ENCODE results near the gene HHAT. TPM values are rescaled to one million over a fixed set of nuclear protein-coding genes. Genes with fewer than 3 reads are reported as not detected.
"Not testable (repeated sequence)": the region's sequence is repeated elsewhere in the genome, so short reads cannot be mapped to it uniquely, and the experiment has no call there.

The HHAT gene
- polyA plus RNA-seq, 3 donors, result 13.8 to 16.3 (median 15.2) TPM

DNA sequence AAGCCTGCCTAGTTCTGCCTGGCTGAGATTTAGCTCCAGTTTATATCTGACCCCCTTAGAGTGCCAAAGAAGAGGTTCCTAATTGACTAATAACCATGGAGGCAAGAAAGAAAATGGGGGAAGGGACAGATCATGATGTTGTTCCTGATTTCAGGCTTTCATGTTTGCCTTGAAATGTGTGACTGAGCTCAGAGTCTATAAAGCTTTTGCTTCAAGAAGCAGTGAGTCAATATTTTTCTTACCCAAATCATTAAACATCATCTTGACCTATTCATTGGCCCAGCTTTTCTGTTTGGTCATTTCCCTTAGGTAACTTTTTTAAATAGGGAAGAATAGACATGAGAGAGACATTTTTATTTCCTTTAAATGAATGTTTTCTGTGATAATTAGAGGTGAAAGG is 55.9 kb downstream of the HHAT start:
- DNase-seq (ENCODE audit: low read depth in 3 of 3, low spot score in 2 of 3), result no peak

DNA sequence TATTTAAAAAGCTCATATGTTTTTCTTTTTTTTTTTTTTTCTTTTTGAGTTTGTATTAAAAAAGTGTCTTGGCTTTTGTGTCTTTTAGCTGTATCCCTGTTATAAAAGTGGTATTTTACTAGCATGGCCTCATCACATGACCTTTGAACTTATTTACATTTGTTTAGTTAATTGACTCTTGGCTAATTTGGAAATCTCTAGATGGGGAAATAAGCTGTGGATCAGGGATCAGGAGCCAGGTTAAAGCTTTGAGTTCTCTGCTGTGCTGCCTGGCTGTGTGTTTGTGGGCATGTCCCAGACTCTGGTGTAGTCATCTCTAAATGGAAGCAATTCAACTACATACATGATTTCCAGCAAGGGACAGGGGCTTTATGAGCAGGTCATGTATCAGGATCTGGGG is 56.5 kb downstream of the HHAT start:
- no peak for DNase-seq (ENCODE audit: low read depth in 3 of 3, low spot score in 2 of 3)

DNA sequence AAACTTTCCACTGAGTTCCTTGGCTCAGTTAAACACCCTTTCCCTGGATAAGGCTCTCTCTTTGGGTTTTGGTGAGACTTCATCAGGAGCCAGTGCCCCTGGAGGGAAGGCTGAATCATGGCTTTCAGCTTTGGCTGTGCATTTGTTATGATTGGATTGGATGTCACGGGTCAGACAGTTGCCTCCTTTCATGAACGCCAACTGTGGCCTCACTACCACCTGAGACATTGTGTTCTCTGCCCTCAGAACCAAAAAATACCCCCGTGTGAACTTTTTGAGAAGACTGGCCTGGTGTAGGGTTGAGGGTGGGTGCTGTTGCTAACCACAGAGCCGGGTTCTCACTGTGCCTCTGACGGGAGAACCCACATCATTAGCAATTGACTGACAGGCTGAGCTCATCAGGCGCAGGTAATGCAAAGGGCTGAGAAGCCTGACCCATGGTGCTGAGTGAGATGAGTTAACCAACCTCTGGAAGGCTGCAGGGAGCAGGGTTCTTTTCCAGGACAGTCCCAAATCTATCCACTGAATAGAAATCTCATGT is 65.6 kb downstream of the HHAT start:
- DNase-seq (ENCODE audit: low read depth in 3 of 3, low spot score in 2 of 3), result no peak

DNA sequence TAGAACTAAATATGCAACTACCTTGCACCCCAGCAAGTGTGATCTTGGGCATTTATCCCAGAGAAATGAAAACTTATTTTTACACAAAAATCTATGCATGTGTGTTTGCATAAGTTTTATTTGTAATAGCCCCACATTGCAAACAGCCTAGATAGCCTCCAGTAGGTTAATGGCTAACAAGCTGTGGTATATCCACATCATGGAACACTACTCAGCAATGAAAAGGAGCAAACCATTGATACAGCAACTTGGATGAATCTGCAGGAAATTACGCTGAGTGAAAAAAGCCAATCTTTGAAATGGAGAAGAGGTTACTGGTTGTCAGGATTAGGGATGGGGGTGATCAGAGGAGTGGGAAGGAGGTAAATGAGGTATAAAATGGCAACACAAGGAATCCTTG is 67.8 kb downstream of the HHAT start:
- no peak for DNase-seq (ENCODE audit: low read depth in 3 of 3, low spot score in 2 of 3)

DNA sequence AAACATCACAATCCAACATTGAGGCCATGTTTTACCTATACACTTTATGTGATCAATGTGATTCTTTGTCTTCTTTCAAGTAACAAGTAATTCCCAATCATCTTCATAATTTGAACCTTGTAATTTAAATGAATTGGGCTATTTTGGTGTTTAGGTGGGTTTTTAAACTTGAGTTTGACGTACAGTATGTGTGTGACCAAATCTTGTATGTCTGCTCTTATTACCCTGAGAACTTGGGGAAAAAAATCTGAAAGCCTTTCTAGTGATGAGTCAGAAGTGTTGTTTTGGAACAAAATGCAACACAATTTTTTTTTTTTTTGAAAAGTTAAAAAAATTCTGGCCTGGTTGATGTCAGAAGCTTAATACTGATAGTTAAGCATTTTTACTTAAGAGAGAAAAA is 68.5 kb downstream of the HHAT start:
- DNase-seq (ENCODE audit: low read depth in 3 of 3, low spot score in 2 of 3), result no peak

DNA sequence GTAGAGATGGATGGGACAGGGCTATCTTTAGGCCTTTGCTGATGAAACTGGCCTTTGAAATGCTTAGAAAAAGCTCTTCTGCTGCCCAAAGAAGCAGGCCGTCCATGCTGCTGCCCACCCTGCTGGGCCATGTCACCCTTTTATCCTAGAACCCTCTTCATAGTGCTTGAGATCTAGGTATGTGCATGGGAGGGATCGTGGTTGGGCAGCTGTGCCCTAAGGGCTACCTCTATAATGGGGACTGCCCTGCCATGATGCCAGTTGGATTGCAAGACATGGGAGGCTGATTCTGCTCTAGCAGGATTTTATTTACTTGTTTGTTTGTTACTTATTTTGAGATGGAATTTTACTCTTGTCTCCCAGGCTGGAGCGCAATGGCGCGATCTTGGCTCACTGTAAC is 69.0 kb downstream of the HHAT start:
- no peak for DNase-seq (ENCODE audit: low read depth in 3 of 3, low spot score in 2 of 3)

DNA sequence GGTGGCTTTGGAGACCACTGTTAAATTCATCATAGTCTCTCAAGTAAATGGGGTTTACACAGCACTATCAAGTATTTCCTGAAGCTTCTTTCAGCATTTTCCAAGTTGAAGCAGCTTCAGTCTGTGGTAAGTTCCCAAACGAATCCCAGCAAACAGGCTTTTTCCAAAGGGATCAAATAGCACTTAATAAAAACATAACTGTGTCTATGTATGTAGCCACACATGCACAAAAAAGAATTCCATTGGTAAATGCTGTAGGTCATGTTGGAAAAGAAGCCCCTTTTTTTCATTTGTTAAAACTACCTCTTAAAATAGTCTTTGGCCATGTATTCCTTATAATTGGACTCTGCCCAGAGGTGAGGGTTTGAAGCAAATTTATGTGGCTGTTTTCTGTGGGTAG is 69.8 kb downstream of the HHAT start:
- no peak for DNase-seq (ENCODE audit: low read depth in 3 of 3, low spot score in 2 of 3)

DNA sequence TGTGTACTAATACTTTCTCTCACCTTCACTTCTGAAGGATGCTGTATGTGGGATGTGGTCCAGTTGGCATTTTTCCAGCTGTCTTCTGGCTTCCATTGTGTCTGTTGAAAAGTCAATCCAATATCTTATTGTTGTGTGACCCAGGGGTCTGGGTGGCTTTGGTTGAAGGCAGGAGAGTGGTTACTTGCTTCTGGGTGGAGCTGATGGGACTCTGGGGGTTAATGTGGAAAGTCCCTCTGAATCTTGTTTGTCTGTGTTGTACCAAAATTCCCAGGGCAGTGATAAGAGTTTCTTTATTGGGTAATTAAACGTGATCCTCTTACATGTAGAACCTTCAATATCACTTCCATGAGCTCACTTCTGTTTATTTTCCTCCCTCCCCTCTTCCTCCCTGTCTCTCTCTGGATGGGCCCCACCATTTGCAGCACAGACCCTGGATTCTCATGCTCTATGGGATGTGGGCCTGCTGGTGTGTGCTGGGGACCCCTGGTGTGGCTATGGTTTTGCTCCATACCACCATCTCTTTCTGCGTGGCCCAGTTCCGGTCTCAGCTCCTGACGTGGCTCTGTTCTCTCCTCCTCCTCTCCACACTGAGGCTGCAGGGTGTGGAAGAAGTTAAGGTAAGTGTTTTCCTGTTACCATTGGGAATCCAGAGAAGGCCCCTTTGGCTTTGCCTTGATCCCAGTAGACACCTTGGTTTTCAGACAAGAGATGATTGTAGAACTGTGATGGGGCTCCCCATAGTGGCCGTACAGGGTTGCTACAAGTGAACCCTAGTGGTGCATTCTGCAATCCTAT is 71.5 kb downstream of the HHAT start:
- DNase-seq (ENCODE audit: low read depth in 3 of 3, low spot score in 2 of 3), result peak in 2 of 3 donors; percentile 21 to 23

DNA sequence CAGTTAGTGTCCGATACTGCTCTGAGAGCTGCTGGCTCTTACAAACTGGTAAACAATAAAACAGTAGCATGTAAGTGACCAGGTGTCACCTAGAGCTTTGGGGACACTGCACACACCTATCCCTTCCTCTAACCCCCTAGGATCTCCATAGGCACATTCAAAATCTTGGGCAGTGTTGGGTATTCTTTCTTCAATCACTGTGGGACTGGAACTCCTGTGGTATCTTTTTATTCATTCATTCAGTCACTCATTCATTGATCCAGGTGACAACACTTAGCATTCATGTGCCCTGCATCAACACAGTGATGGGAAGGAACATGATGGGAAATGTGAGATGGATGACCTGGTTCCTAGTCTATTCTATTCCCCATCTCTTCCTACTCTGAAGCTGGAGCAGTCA is 73.9 kb downstream of the HHAT start:
- DNase-seq (ENCODE audit: low read depth in 3 of 3, low spot score in 2 of 3), result no peak

DNA sequence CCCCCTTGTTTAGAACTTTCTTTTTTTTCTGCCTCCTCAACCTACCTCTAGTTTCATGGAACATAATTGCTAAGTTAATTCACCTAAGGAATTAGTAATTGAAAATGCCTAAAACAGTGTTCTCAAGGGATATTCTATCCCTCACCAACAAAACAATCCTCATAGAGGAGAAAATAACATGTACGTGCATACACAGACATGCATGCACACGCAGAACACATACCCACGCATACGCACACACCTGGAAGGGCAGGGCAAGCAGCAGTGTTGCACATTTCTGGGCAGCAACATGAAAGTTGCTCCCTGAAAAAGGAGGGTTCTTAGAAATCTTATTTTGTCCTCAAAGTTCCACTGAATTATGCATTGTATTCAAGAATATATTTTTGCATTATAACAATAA is 76.6 kb downstream of the HHAT start:
- no peak for DNase-seq (ENCODE audit: low read depth in 3 of 3, low spot score in 2 of 3)

DNA sequence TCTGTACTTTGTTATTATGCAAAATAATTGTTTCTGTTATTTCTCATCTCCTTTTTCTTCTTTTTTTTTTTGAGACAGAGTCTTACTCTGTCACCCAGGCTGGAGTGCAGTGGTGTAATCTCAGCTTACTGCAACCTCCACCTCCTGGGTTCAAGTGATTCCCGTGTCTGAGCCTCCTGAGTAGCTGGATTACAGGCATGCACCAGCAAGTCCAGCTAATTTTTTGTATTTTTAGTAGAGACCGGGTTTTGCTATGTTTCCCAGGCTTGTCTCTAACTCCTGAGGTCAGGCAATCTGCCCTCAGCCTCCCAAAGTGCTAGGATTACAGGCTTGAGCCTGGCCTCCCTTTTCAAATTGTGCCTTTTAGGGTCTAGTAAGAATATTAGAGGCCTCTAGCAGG is 77.6 kb downstream of the HHAT start:
- not testable (repeated sequence) for DNase-seq (ENCODE audit: low read depth in 3 of 3, low spot score in 2 of 3)

DNA sequence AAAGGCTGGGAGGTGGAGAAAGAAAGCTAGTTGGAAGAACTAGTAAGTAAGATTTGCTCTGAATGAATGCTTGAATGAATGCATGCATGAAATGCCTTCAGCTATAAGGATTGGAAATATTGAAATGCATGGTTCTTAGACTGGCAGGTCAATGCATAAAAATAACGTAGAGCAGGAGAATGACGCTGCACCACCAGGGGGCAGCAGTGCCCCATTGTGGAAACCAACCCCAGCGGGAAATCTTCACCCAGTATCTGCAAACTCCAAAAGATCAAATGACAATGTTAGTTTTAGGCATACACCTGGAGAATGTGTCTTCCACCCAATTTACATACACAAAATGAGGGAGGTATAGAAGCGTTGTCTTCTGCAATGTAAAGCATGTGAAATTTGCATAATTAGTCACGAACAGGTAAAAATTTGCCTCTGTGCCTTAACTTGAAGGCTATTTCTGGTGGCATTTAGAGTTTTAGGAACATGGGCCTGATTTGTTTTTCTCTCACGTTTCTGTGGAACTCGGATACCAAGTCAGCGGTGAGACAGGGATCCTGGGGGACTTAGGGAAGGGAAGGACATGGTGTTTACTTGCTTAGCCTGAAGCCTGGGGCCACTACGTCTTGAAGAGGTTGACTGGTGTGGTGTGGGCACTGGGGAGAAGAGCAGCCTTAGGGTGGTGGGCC is 78.6 kb downstream of the HHAT start:
- DNase-seq (ENCODE audit: low read depth in 3 of 3, low spot score in 2 of 3), result peak; percentile 27 to 58 (median 35)

DNA sequence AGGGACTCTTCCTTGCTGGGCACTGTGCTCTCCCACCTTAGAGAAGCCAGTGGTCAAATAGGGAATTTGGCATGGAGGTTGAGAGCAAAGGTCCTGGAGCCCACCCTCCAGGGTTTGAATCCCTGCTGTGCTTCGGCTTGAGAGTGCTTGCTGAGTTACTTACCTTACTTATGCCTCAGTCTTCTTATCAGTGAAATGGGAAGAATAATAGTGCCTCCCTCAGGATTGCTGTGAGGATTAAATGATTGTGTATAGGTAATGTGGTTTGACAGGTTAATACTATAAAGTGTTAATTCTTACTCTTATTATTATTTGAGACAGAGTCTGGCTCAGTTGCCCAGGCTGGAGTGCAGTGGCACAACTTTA is 79.2 kb downstream of the HHAT start:
- no peak for DNase-seq (ENCODE audit: low read depth in 3 of 3, low spot score in 2 of 3)

DNA sequence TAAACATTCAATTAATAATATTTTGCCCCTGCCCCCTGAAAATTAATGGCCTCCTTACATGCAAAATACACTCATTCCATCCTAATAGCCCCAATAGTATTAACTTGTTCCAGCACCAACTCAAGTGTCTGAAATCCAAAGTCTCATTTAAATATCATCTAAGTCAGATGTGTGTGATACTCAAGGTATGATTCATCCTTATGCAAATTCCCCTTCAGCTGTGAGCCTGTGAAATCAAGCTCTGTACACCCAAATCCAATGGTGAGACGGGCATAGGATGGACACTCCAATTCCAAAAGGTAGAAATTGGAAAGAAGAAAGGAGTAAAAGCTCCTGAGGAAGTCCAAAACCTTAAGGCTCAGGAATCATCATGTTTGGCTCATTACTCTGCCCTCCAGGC is 83.5 kb downstream of the HHAT start:
- no peak for DNase-seq (ENCODE audit: low read depth in 3 of 3, low spot score in 2 of 3)

DNA sequence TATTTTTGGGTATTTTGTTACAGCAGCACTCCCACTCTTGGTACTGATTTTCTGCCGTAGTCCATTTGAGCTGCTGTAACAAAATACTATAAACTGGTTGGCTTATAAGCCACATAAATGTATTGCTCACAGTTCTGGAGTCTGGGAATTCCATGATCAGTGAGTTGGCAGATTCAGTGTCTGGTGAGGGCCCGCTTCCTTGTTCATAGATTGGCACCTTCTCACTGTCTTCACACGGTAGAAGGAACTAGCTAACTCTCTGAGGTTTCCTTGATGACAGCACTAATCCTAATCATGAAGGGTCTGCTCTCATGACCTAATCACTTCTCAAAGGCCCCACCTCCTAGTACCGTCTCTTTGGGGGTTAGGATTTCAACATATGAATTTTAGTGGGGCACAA is 85.2 kb downstream of the HHAT start:
- DNase-seq (ENCODE audit: low read depth in 3 of 3, low spot score in 2 of 3), result no peak

DNA sequence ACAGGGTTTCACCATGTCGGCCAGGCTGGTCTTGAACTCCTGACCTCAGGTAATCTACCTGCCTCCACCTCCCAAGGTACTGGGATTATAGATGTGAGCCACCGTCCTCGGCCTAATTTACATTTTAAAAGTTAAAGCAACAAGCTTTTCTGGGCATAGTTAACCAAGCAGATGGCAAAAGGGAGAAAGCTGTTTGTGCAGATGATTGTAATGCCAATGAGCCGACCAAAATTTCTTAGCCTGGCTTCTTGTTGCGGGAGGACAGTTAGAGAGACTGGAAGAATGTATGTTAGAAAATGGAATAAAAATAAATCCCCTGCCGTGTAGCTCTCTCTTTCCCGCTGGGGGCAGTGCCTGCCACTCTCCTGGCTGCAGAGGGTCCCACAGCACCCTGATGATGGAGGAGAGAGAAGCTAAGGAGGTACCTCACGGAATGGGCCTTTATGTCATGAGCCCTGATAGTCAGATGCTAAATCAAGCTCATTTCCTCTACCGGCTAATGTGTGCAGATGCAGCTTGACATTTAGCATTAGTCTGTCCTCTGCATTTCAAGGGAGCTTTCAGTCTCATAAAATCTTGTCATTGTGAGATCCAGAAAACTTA is 87.2 kb downstream of the HHAT start:
- no peak for DNase-seq (ENCODE audit: low read depth in 3 of 3, low spot score in 2 of 3)

DNA sequence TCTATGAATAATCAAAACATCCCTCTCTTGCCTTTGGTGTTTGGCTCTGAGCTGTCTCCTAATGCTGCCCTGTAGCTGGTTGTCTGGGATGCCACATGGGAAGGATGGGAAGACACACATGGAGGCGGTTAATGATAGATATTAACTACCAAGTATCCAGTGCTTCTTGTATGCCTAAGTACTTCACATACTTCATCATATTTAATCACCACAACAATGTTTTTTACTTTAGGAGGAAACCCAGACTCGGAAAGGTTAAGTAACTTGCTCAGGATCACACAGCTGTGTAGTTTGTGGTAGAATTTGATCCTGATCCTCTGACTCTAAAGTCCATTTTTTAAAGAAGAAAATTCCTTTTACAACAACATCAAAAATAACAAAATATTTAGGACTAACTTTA is 88.0 kb downstream of the HHAT start:
- DNase-seq (ENCODE audit: low read depth in 3 of 3, low spot score in 2 of 3), result no peak

DNA sequence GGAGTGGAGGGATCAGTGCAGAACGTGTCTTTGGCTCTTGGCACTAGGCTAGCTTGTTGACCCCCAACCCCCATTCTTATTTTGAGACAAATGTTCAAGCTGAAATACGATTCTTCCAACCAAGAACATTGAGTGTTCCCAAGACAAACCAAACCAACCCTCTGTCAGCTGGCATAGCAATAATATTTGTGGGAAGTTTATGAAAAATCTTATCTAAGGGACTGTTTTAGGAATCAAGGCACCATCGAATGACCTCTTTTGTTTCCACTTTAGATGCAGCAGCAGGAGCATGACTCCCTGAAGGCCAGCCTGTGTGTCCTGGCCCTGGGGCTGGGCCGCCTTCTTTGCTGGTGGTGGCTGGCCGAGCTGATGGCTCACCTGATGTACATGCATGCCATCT is 89.2 kb downstream of the HHAT start:
- no peak for DNase-seq (ENCODE audit: low read depth in 3 of 3, low spot score in 2 of 3)

DNA sequence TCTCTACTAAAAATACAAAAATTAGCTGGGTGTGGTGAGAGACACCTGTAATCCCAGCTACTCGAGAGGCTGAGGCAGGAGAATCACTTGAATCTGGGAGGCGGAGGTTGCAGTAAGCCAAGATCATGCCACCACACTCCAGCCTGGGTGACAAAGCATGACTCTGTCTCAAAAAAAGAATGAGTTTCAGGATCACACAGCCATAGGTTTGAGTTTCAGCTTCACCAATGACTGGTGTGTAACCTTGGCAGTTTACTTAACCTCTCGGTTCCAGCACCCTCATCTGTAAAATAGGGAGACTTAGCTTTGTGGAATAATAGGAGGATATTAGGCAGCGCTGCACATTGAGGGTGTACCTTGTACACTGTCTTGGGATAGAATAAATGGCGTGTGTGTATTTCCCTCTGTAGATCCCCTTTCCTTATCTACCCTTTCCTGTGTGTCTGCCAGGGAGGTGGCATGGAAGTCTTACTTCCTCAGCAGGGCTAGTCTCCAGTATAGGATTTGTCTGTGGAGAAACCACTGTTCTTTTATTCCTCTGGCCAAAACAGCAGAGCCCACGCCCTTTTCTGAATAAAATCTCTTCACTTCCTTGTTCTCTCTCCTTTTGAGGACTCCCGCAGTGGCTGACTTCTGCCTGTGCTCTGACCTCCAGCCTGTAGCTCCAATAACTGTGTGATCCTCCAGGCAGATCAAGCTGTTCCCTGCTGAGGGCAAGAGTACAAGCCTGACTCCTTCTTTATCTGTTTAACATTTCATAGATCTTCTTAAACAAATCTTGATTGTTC is 90.4 kb downstream of the HHAT start:
- DNase-seq (ENCODE audit: low read depth in 3 of 3, low spot score in 2 of 3), result no peak

DNA sequence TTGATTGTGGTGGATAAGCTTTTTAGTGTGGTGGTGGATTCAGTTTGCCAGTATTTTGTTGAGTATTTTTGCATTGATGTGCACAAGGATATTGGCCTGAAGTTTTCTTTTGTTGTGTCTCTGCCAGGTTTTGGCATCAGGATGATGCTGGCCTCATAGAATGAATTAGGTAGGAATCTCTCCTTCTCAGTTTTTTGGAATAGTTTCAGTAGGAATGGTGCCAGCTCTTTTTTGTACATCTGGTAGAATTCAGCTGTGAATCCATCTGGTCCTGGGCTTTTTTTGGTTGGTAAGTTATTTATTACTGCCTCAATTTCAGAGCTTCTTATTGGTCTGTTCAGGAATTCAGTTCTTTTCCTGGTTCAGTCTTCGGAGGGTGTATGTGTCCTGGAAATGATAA is 98.0 kb downstream of the HHAT start:
- not testable (repeated sequence) for DNase-seq (ENCODE audit: low read depth in 3 of 3, low spot score in 2 of 3)

DNA sequence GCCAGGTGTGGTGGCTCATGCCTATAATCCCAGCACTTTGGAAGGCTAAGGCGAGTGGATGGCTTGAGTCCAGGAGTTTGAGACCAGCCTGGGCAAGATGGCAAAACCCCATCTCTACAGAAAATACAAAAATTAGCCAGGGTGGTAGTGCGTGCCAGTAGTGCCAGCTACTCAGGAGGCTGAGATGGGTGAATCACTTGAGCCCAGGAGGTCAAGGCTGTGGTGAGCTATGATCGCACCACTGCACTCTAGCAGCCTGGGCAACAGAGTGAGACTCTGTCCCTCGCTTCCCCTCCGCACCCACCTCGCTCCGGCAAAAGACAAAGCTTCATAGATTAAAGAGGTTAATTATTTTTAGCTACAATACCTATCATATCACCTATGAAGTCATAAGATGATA is 100.0 kb downstream of the HHAT start:
- DNase-seq (ENCODE audit: low read depth in 3 of 3, low spot score in 2 of 3), result no peak

All from right renal cortex interstitium (tissue), 3 donors.